Natural killer cell (primary cell): Measurements from ENCODE around the gene TM4SF4. TPM values are rescaled to one million over a fixed set of nuclear protein-coding genes. Genes with fewer than 3 reads are reported as not detected.

Source experiments
- ATAC-seq, 3 donors: fragments of 150-1000 bp in 2 of 3; fragments of 200-7000 bp in 1 of 3; cut with Tn5 transposase; 1 replicate in 1 of 3; 2 replicates in 2 of 3; pipeline ENCODE4 v1.10.0; 2021; ENCODE audit warnings: mild to moderate bottlenecking in 2 of 3, moderate library complexity in 2 of 3
- DNase-seq, 2 donors: peaks; one replicate each; pipeline versions ENCODE4 v3.0.0 to v3.0.0-alpha.2; 2013 to 2021; ENCODE audit warnings: mixed read lengths in 1 of 2
- H3K27ac ChIP-seq: one replicate; pipeline ENCODE4 v1.5.1; 2013; ENCODE audit warnings: mild to moderate bottlenecking, low read length
- H3K27me3 ChIP-seq: one replicate; pipeline ENCODE4 v1.6.1; 2013; ENCODE audit warnings: low read length; ENCODE audit not compliant: control insufficient read depth, insufficient read depth
- H3K36me3 ChIP-seq: one replicate; pipeline ENCODE4 v1.6.1; 2013; ENCODE audit warnings: low read length; ENCODE audit not compliant: control insufficient read depth, insufficient read depth
- H3K4me1 ChIP-seq: one replicate; pipeline ENCODE4 v1.6.1; 2013; ENCODE audit warnings: low read length; ENCODE audit not compliant: control insufficient read depth, insufficient read depth
- H3K4me3 ChIP-seq: one replicate; pipeline ENCODE4 v1.5.1; 2013; ENCODE audit warnings: low read length
- H3K9me3 ChIP-seq: one replicate; pipeline ENCODE4 v1.6.1; 2013; ENCODE audit warnings: low read length; ENCODE audit not compliant: control insufficient read depth, insufficient read depth
- H3K27ac Mint-ChIP-seq, 2 donors: one replicate each; pipeline ENCODE4 v1.8.0; 2022; ENCODE audit warnings: mild to moderate bottlenecking in 2 of 2, mixed read lengths in 2 of 2, moderate library complexity in 1 of 2
- H3K27me3 Mint-ChIP-seq, 2 donors: one replicate each; pipeline ENCODE4 v1.8.0; 2022; ENCODE audit warnings: low read depth in 2 of 2, mixed read lengths in 2 of 2
- H3K36me3 Mint-ChIP-seq: one replicate; pipeline ENCODE4 v1.8.0; 2022; ENCODE audit warnings: mixed read lengths
- H3K4me1 Mint-ChIP-seq, 2 donors: one replicate each; pipeline ENCODE4 v1.8.0; 2022; ENCODE audit warnings: mixed read lengths in 2 of 2
- H3K4me3 Mint-ChIP-seq: one replicate; pipeline ENCODE4 v1.8.0; 2022; ENCODE audit warnings: mild to moderate bottlenecking, moderate library complexity, mixed read lengths
- H3K9me3 Mint-ChIP-seq, 2 donors: one replicate each; pipeline ENCODE4 v1.8.0; 2022; ENCODE audit warnings: mixed read lengths in 2 of 2
- WGBS: methylation state at CpG from one replicate; pipeline ENCODE4 v1.1.7; 2013; ENCODE audit warnings: missing lambda C conversion rate; ENCODE audit not compliant: insufficient coverage; 5-methylcytosine and 5-hydroxymethylcytosine counted together
- intact Hi-C: fragments of 100-400 bp; cut with micrococcal nuclease; formaldehyde crosslinking; loops from one replicate; pipeline ENCODE4 v1.14.2; 2022
- total RNA-seq, 4 donors: library from RNA; stranded (reverse); fragments of 120-200 nt in 1 of 4; gene quantifications; one replicate each; pipeline versions ENCODE4 v1.2.3 to v1.2.4, GENCODE V29; 2013 to 2022
- TF ChIP-seq, protein P1 (sequence below): fragments of 200-600 bp; IDR thresholded peaks from one replicate; pipeline ENCODE4 v1.8.0; 2022; ENCODE audit warnings: antibody characterized with exemption

Gene TM4SF4
- total RNA-seq, 3 donors from 2014 or later (not counting 1 experiment from before 2014, with no cell fraction given) = not detected

DNA sequence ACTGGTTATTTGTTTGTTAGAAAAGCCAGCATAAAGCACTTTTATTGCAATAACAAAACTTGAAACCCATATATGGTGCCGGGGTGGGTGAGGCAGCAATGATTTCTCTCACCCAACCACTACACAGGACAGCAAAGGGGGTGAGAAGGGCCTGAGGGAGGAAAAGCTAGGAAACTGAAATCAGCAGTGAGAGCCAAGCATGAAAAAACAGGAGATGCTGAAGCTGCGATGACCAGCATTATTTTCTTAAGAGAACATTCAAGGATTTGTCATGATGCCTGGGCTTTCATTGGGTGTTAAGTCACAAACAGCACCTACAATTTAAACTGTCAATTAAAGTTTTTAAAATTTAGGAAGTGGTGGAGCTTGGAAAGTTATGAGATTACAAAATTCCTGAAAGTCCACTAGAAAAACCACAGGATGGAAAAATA is 11.9 kb upstream of the TM4SF4 start:
- H3K36me3 ChIP-seq = no peaks in the 10 kb centered on the region
- H3K9me3 ChIP-seq = no peaks in the 10 kb centered on the region
- no peaks in the 10 kb centered on the region for H3K36me3 Mint-ChIP-seq
- H3K27me3 ChIP-seq = no peaks in the 10 kb centered on the region
- no peak overlapping the region for H3K4me3 ChIP-seq
- H3K4me1 ChIP-seq = no peaks in the 10 kb centered on the region
- no peak overlapping the region for H3K4me3 Mint-ChIP-seq
- intact Hi-C loops = no loop called here
- no peaks in the 10 kb centered on the region for H3K27me3 Mint-ChIP-seq
- peaks cover 5 to 9% of the 10 kb centered on the region in 2 donors for H3K4me1 Mint-ChIP-seq
- no peak overlapping the region for H3K27ac ChIP-seq
- no peak overlapping the region for H3K27ac Mint-ChIP-seq
- 90% methylated on average over 1 of the region's 2 CpGs for WGBS
- no peak for DNase-seq
- TF ChIP-seq, protein P1, sequence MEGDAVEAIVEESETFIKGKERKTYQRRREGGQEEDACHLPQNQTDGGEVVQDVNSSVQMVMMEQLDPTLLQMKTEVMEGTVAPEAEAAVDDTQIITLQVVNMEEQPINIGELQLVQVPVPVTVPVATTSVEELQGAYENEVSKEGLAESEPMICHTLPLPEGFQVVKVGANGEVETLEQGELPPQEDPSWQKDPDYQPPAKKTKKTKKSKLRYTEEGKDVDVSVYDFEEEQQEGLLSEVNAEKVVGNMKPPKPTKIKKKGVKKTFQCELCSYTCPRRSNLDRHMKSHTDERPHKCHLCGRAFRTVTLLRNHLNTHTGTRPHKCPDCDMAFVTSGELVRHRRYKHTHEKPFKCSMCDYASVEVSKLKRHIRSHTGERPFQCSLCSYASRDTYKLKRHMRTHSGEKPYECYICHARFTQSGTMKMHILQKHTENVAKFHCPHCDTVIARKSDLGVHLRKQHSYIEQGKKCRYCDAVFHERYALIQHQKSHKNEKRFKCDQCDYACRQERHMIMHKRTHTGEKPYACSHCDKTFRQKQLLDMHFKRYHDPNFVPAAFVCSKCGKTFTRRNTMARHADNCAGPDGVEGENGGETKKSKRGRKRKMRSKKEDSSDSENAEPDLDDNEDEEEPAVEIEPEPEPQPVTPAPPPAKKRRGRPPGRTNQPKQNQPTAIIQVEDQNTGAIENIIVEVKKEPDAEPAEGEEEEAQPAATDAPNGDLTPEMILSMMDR = no peak
- no peak for ATAC-seq
- no peaks in the 10 kb centered on the region for H3K9me3 Mint-ChIP-seq

DNA sequence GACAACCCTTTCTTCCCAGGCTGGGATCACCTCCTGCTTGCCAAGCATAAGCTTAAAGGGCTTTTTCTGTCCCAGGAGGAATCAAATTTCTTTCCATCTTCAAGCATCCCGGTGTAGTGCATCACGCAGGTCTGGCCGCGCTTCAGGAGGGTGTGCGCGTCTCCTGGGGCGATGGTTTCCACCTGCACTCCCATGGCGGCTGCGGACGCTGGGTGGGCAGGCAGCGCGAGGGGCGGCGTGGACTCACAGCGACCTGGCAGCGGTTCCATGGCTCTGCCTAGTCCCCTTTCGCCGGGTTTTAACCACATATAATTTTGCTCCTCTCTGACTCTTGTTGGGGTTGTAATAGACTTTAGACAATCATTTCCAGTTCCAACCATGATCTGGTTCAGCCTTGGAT is 10.6 kb upstream of the TM4SF4 start:
- Histone ChIP-seq H3K27ac (no peak overlapping the region), H3K27me3 (no peaks in the 10 kb centered on the region), H3K4me3 (no peak overlapping the region), H3K4me1 (no peaks in the 10 kb centered on the region), H3K9me3 (no peaks in the 10 kb centered on the region), H3K36me3 (no peaks in the 10 kb centered on the region)
- no peaks in the 10 kb centered on the region for H3K27me3 Mint-ChIP-seq
- H3K27ac Mint-ChIP-seq = no peak overlapping the region
- DNase-seq (no peak), ATAC-seq (no peak)
- intact Hi-C loops = no loop called here
- H3K36me3 Mint-ChIP-seq = no peaks in the 10 kb centered on the region
- H3K4me1 Mint-ChIP-seq = peaks cover 9 to 13% of the 10 kb centered on the region in 2 donors
- WGBS = 95% methylated on average over 18 of the region's 18 CpGs
- no peak overlapping the region for H3K4me3 Mint-ChIP-seq
- TF ChIP-seq, protein P1 = no peak
- H3K9me3 Mint-ChIP-seq = no peaks in the 10 kb centered on the region

DNA sequence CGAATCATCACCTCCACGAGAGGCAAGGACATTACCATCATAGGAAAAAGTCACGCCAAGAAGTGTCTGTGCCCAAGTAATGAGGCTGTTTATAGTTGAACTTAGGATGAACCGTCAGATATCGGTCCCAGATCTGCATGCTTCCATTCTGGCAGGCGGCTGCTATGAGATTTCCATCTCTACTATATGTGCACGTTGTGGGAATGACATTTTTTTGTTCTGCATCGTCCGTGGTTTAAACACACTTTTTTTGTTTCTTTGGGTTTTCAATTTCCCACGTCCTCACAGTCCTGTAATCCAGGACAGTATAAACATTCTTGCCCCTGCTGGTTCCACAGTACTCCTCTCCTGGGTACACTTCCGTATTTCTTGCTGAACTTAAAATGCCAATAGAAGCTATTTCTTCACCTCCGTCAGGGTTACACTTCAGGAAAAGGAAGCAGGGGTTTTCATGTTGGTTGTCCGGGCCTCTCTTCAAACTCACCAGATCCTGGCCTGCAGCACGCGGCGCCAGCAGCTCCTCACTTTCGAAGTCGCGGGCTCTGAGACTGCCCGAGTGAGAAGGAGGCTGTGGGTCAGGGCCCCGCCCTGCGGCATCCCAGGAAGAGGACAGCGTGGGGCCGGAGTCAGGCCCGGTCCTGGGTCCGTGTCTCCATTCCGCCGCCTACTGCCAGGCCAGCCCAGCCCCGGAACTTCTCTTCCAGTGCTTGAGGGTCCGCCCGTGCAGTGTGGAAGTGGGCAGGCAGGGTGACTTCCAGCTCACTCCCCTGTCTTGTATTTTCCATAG is 9.8 kb upstream of the TM4SF4 start:
- Mint-ChIP-seq H3K27me3 (no peaks in the 10 kb centered on the region), H3K36me3 (no peaks in the 10 kb centered on the region), H3K4me1 (peaks cover 4 to 12% of the 10 kb centered on the region in 2 donors), H3K9me3 (no peaks in the 10 kb centered on the region), H3K4me3 (no peak overlapping the region), H3K27ac (no peak overlapping the region)
- H3K4me3 ChIP-seq = no peak overlapping the region
- H3K36me3 ChIP-seq = no peaks in the 10 kb centered on the region
- DNase-seq (no peak), ATAC-seq (no peak)
- no peaks in the 10 kb centered on the region for H3K27me3 ChIP-seq
- intact Hi-C loops = no loop called here
- H3K27ac ChIP-seq = no peak overlapping the region
- TF ChIP-seq, protein P1 = no peak
- no peaks in the 10 kb centered on the region for H3K4me1 ChIP-seq
- WGBS = 89% methylated on average over 31 of the region's 31 CpGs
- H3K9me3 ChIP-seq = no peaks in the 10 kb centered on the region
